AG09309 (cell line): Measurements from ENCODE around the gene ARMC6.

Experiments
- DNase-seq: peaks from one replicate; pipeline ENCODE4 v3.0.0-alpha.2; 2010; ENCODE audit warnings: low read depth
- H3K4me3 ChIP-seq: 2 replicates; pipeline ENCODE4 v1.5.1; 2011; ENCODE audit warnings: mild to moderate bottlenecking, low read depth, low read length, moderate library complexity; ENCODE audit not compliant: control insufficient read depth
- TF ChIP-seq, protein P1 (sequence below): IDR thresholded peaks from 2 replicates; pipeline ENCODE4 v1.5.1; 2011; ENCODE audit warnings: mild to moderate bottlenecking, low read depth, low read length, inconsistent platforms; ENCODE audit not compliant: insufficient read depth, control insufficient read depth; ENCODE audit errors: missing control alignments

The ARMC6 gene

DNA sequence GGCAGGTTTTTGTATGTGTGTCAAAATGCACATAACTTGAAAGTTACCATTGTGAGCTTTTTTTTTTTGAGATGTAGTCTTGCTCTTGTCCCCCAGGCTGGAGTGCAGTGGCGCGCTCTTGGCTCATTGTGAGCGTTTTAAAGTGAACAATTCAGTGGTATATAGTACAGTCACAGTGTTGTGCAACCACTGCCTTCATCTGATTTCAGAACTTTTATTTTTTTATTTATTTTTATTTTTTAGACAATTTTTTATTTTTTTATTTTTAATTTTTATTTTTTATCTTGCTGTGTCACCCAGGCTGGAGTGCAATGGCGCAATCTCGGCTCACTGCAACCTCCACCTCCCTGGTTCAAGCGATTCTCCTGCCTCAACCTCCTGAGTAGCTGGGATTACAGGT, 45.4 kb downstream of the ARMC6 start:
- TF ChIP-seq, protein P1, sequence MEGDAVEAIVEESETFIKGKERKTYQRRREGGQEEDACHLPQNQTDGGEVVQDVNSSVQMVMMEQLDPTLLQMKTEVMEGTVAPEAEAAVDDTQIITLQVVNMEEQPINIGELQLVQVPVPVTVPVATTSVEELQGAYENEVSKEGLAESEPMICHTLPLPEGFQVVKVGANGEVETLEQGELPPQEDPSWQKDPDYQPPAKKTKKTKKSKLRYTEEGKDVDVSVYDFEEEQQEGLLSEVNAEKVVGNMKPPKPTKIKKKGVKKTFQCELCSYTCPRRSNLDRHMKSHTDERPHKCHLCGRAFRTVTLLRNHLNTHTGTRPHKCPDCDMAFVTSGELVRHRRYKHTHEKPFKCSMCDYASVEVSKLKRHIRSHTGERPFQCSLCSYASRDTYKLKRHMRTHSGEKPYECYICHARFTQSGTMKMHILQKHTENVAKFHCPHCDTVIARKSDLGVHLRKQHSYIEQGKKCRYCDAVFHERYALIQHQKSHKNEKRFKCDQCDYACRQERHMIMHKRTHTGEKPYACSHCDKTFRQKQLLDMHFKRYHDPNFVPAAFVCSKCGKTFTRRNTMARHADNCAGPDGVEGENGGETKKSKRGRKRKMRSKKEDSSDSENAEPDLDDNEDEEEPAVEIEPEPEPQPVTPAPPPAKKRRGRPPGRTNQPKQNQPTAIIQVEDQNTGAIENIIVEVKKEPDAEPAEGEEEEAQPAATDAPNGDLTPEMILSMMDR = no peak
- H3K4me3 ChIP-seq = no peak overlapping the region
- DNase-seq = no peak

DNA sequence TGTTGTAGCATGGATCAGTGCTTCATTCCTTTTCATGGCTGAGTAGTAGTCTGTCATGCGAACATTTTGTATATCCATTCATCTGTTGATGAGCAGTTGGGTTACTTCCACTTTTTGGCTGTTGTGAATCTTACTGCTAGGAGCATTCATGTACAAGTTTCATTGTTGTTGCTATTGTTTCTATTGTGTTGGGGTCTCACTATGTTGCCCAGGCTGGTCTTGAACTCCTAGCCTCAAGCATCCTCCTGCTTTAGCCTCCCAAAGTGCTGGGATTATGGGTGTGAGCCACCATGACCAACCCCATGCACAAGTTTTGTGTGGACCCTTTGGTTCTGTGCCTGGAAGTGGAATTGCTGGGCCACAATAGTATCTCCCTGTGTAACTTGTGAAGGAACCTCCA, 46.2 kb downstream of the ARMC6 start:
- TF ChIP-seq, protein P1 = no peak
- no peak overlapping the region for H3K4me3 ChIP-seq
- no peak for DNase-seq

- no peak overlapping the region for H3K4me3 ChIP-seq
- no peak for DNase-seq
- TF ChIP-seq, protein P1 = no peak
Measured at GRCh38 chr19:19081642-19082151, 48.3 kb downstream of the ARMC6 start.

GRCh38 chr19:19083413-19084178, 50.2 kb downstream of the ARMC6 start:
- no peak for DNase-seq

GRCh38 chr19:19087676-19088075, 54.3 kb downstream of the ARMC6 start:
- no peak overlapping the region for H3K4me3 ChIP-seq
- TF ChIP-seq, protein P1 = no peak
- no peak for DNase-seq

More at GRCh38 chr19:19083413-19084178, 50.2 kb downstream of the ARMC6 start:
- no peak overlapping the region for H3K4me3 ChIP-seq
- TF ChIP-seq, protein P1 = no peak

GRCh38 chr19:19094513-19094912, 61.1 kb downstream of the ARMC6 start:
- TF ChIP-seq, protein P1 = no peak
- no peak overlapping the region for H3K4me3 ChIP-seq
- no peak for DNase-seq

- TF ChIP-seq, protein P1 = no peak
- H3K4me3 ChIP-seq = no peak overlapping the region
- DNase-seq = no peak
Measured at GRCh38 chr19:19095691-19096090, 62.3 kb downstream of the ARMC6 start.
